Lower lobe of right lung (tissue), 2 donors: Measurements from ENCODE around the gene ELK4. TPM values are rescaled to one million over a fixed set of nuclear protein-coding genes. Genes with fewer than 3 reads are reported as not detected.

Experiments used
- ATAC-seq, 2 donors: fragments of 200-7000 bp; cut with Tn5 transposase; one replicate each; pipeline ENCODE4 v1.9.1; 2020 to 2022; ENCODE audit warnings: mild to moderate bottlenecking in 2 of 2, moderate library complexity in 2 of 2
- DNase-seq: peaks from one replicate; pipeline ENCODE4 v3.0.0-alpha.2; 2020
- H3K27ac ChIP-seq: fragments of 200-600 bp; one replicate; pipeline ENCODE4 v1.8.0; 2022
- H3K27me3 ChIP-seq: fragments of 200-600 bp; one replicate; pipeline ENCODE4 v1.8.0; 2022; ENCODE audit warnings: low read depth
- H3K36me3 ChIP-seq: fragments of 200-600 bp; one replicate; pipeline ENCODE4 v1.8.0; 2022; ENCODE audit warnings: mild to moderate bottlenecking
- H3K4me1 ChIP-seq: fragments of 200-600 bp; one replicate; pipeline ENCODE4 v1.8.0; 2022
- H3K4me3 ChIP-seq: fragments of 200-600 bp; one replicate; pipeline ENCODE4 v1.8.0; 2022; ENCODE audit warnings: mild to moderate bottlenecking
- H3K9me3 ChIP-seq: fragments of 200-600 bp; one replicate; pipeline ENCODE4 v1.8.0; 2022
- intact Hi-C: fragments of 100-400 bp; cut with DNase I; formaldehyde crosslinking; loops from one replicate; pipeline ENCODE4 v1.11.0; 2022
- total RNA-seq: library from RNA; stranded (reverse); fragmentation: NEBNext Ultra II Directional; extraction: Animal tissue kit (Norgen Biotek cat#: 25700); gene quantifications from one replicate; pipeline ENCODE4 v1.2.1, GENCODE V29; 2021
- TF ChIP-seq, protein P1 (sequence below): fragments of 200-600 bp; IDR thresholded peaks from one replicate; pipeline ENCODE4 v1.8.0; 2022; ENCODE audit warnings: antibody characterized with exemption, mild to moderate bottlenecking
- donor health status: DM: no; HTN: yes; CAD: no; lungs with severe emphysema.

Gene ELK4
- total RNA-seq, 1 donor from 2014 or later: 62.8 TPM

DNA sequence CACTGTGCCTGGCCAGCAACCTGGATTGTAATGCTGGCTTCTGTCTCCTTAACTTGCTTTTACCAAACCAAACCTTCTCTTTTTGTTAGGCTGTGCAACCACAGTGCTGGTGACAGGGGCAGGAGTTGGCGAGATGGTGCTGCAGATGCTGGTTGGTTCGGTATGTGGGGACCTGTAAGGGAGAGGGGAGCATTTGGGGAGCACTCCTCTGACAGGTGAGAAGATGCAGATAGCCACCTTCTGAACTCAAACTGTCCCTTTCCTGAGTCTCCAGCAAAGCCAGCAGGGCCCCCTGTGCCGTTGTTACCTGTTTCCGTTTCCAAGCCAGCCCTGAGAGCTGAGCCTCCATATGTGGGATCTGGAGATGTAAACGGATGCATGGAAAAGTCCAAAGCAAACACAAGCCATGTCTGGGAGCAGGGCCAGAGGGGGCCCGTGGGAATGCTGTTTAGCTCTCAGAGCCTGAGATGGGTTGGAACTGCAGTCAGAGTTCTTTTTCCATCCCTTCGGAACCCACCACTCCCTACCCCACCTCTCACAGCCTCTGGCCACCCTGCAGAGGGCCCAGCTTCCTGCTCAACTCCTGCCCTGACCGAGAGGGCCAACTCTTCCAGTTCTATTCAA is 34.0 kb downstream of the ELK4 start:
- Histone ChIP-seq H3K27me3 (no peaks in the 10 kb centered on the region), H3K27ac (no peak overlapping the region), H3K4me3 (no peak overlapping the region), H3K36me3 (peaks cover 6% of the 10 kb centered on the region), H3K9me3 (no peaks in the 10 kb centered on the region), H3K4me1 (peaks cover 22% of the 10 kb centered on the region)
- no peak for ATAC-seq
- TF ChIP-seq, protein P1, sequence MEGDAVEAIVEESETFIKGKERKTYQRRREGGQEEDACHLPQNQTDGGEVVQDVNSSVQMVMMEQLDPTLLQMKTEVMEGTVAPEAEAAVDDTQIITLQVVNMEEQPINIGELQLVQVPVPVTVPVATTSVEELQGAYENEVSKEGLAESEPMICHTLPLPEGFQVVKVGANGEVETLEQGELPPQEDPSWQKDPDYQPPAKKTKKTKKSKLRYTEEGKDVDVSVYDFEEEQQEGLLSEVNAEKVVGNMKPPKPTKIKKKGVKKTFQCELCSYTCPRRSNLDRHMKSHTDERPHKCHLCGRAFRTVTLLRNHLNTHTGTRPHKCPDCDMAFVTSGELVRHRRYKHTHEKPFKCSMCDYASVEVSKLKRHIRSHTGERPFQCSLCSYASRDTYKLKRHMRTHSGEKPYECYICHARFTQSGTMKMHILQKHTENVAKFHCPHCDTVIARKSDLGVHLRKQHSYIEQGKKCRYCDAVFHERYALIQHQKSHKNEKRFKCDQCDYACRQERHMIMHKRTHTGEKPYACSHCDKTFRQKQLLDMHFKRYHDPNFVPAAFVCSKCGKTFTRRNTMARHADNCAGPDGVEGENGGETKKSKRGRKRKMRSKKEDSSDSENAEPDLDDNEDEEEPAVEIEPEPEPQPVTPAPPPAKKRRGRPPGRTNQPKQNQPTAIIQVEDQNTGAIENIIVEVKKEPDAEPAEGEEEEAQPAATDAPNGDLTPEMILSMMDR: no peak
- no peak for DNase-seq
- intact Hi-C loops: loop anchor here (10.0 kb wide), 1 partner anchor 57 kb away; no protein-coding TSS in a partner anchor

DNA sequence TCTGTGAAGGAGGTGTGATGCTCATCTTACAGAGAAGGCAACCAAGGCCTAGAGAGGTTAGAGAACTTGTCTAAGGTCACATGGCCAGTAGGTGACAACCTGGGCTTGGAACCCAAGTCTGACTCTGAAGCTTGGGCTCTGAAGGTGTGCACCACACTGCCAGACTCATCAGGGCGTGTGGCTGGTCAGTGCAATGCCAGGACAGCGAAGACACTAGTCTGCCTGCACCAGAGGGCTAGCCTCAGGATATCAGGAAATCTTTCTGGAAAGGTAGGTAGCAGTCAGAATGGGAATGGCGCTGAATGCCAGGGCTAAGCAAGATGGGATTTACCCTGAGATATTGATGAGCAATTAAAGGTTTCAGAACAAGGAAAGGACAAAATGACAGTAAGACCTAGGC is 34.9 kb downstream of the ELK4 start:
- ATAC-seq: no peak
- Histone ChIP-seq H3K4me3 (no peak overlapping the region), H3K4me1 (peaks cover 27% of the 10 kb centered on the region), H3K9me3 (no peaks in the 10 kb centered on the region), H3K36me3 (peaks cover 6% of the 10 kb centered on the region), H3K27ac (no peak overlapping the region), H3K27me3 (no peaks in the 10 kb centered on the region)
- intact Hi-C loops: loop anchor here (10.0 kb wide), 1 partner anchor 58 kb away; no protein-coding TSS in a partner anchor
- no peak for DNase-seq
- TF ChIP-seq, protein P1: no peak

DNA sequence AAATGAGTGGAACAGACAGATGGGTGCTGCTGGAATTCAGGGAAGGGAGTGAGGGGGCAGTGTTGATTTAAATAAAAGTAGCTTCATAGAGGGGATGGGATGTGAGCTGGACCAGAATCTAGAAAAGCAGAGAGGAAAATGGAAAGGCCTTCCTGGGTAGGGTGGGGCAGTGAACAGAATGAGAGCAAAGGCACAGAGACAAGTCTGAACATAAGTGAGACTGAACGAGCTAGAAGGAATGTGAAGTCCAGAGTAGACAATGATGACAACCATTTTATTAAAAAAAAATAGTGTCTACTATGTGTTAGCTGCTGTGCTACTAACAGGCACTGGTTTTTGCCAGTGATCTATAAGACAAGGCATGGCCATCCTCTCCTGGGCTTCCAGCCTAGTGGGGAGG is 36.0 kb downstream of the ELK4 start:
- no peaks in the 10 kb centered on the region for H3K9me3 ChIP-seq
- H3K36me3 ChIP-seq: peaks cover 6% of the 10 kb centered on the region
- TF ChIP-seq, protein P1: no peak
- no peak overlapping the region for H3K27ac ChIP-seq
- intact Hi-C loops: loop anchor here (10.0 kb wide), 1 partner anchor 59 kb away; no protein-coding TSS in a partner anchor
- DNase-seq (no peak), ATAC-seq (no peak)
- H3K27me3 ChIP-seq: no peaks in the 10 kb centered on the region
- H3K4me1 ChIP-seq: peaks cover 32% of the 10 kb centered on the region
- H3K4me3 ChIP-seq: no peak overlapping the region

DNA sequence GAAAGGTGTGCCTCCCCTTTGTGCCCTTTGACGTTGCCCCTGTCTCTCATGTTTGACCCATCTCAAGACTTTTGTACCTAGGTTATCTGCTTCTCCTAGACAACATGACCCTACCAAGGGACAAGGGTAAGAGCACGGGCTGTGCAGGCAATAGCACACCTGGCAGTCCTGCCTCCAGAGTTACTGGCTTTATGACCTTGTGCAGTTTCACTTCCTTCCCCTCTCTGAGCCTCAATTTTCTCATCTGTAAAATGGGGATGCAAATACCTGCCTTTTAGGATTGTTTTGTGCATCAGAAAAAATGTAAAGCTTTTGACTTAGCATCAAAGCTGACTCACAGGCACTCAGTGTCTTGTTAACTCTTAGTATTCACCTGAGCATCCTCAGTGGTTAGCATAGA is 36.4 kb downstream of the ELK4 start:
- H3K4me1 ChIP-seq: peaks cover 31% of the 10 kb centered on the region
- no peaks in the 10 kb centered on the region for H3K9me3 ChIP-seq
- DNase-seq (no peak), ATAC-seq (no peak)
- no peak overlapping the region for H3K4me3 ChIP-seq
- peaks cover 5% of the 10 kb centered on the region for H3K36me3 ChIP-seq
- TF ChIP-seq, protein P1: no peak
- intact Hi-C loops: loop anchor here (10.0 kb wide), 1 partner anchor 59 kb away; no protein-coding TSS in a partner anchor
- H3K27ac ChIP-seq: no peak overlapping the region
- H3K27me3 ChIP-seq: no peaks in the 10 kb centered on the region

DNA sequence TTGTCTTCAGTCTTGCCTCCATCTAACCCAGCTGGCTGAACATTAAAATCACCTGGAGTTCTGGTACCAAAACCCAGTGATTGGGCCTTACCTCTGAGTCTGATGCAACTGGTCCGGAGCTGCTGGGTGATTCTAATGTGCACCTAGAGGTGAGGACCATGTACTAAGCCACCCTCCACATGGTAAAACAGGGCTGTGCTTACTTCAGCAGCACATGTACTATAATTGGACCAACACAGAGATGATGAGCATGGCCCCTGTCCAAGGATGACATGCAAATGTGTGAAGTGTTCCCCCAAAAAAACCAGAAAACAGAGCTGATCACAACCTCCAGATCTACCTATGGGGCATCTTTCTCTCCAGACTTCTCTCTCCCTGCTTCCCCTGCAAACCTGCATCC is 37.0 kb downstream of the ELK4 start:
- Histone ChIP-seq H3K27ac (no peak overlapping the region), H3K4me3 (no peak overlapping the region), H3K27me3 (no peaks in the 10 kb centered on the region), H3K9me3 (no peaks in the 10 kb centered on the region), H3K36me3 (no peaks in the 10 kb centered on the region), H3K4me1 (peaks cover 25% of the 10 kb centered on the region)
- TF ChIP-seq, protein P1: no peak
- no peak for ATAC-seq
- no peak for DNase-seq
- intact Hi-C loops: loop anchor here (10.0 kb wide), 1 partner anchor 60 kb away; no protein-coding TSS in a partner anchor
